GM12878 (cell line): ENCODE measurements around the gene TCF7L1. TPM values are rescaled to one million over a fixed set of nuclear protein-coding genes. Genes with fewer than 3 reads are reported as not detected.

Experiments
- ATAC-seq: fragments of 200-7000 bp; cut with Tn5 transposase; 3 replicates; pipeline ENCODE4 v1.9.1; 2020; ENCODE audit warnings: mild to moderate bottlenecking, moderate library complexity
- BruUV-seq: library from RNA; stranded (reverse); fragments of 400-500 nt; replicated peaks from 2 replicates; lab custom pipeline; 2021; lab: Mats Ljungman, UMichigan
- CTCF ChIA-PET: fragments of 300-600 bp; sonication (Branson Sonifier 250); formaldehyde crosslinking; extraction: SDS; loops from one replicate; lab custom pipeline; 2021; ENCODE audit warnings: inconsistent platforms; lab: Yijun Ruan, JAX
- POLR2A ChIA-PET: fragments of 350-600 bp; formaldehyde crosslinking; extraction: SDS; loops from one replicate; lab custom pipeline; 2021; ENCODE audit warnings: inconsistent platforms; lab: Charles Lee
- RAD21 ChIA-PET: fragments of 300-600 bp; sonication (Branson Sonifier 250); formaldehyde crosslinking; loops from one replicate; lab custom pipeline; 2023; ENCODE audit warnings: antibody characterized with exemption; ENCODE audit not compliant: unreplicated experiment; lab: Charles Lee
- SMC1A ChIA-PET: fragments of 300-600 bp; sonication (Branson Sonifier 250); formaldehyde crosslinking; loops from one replicate; lab custom pipeline; 2023; ENCODE audit not compliant: unreplicated experiment, uncharacterized antibody; lab: Charles Lee
- DNase-seq: peaks from one replicate; pipeline ENCODE4 v3.0.0-alpha.2; 2011; ENCODE audit warnings: low read depth, low spot score
- FAIRE-seq: peaks from 3 replicates; lab custom pipeline; 2011; peaks lifted over from hg19 to GRCh38; lab: Jason Lieb, UNC
- H2AFZ ChIP-seq: 2 replicates; pipeline ENCODE4 v1.6.0; 2011; ENCODE audit warnings: low read depth, low read length, control low read depth; ENCODE audit not compliant: control insufficient read depth
- H3K27ac ChIP-seq: 2 replicates; pipeline ENCODE4 v1.5.1; 2011; ENCODE audit warnings: control low read depth; ENCODE audit not compliant: control insufficient read depth, insufficient read depth
- H3K27me3 ChIP-seq, 2 experiments: replicated peaks in 1 of 2; 2 replicates each; pipeline versions ENCODE4 v1.6.0 to v1.6.1; 2011; ENCODE audit warnings: low read length in 1 of 2; ENCODE audit not compliant: control insufficient read depth in 2 of 2, insufficient read depth in 2 of 2
- H3K36me3 ChIP-seq, 2 experiments: 2 replicates each; pipeline ENCODE4 v1.5.1; 2011; ENCODE audit warnings: low read length in 1 of 2; ENCODE audit not compliant: control insufficient read depth in 2 of 2, insufficient read depth in 2 of 2
- H3K4me1 ChIP-seq: 2 replicates; pipeline ENCODE4 v1.6.1; 2011; ENCODE audit warnings: mild to moderate bottlenecking, low read length, moderate library complexity, mixed read lengths; ENCODE audit not compliant: control insufficient read depth, insufficient read depth
- H3K4me2 ChIP-seq: 2 replicates; pipeline ENCODE4 v1.6.0; 2011; ENCODE audit warnings: control low read depth; ENCODE audit not compliant: control insufficient read depth, insufficient read depth
- H3K4me3 ChIP-seq: fragments of 200-600 bp; sonication (generic); 2 replicates; pipeline ENCODE4 v1.5.1; 2016
- H3K79me2 ChIP-seq: 2 replicates; pipeline ENCODE4 v1.6.0; 2011; ENCODE audit warnings: low read length; ENCODE audit not compliant: control insufficient read depth, insufficient read depth
- H3K9ac ChIP-seq: 2 replicates; pipeline ENCODE4 v1.8.0; 2011; ENCODE audit warnings: low read length, control low read depth, mixed read lengths; ENCODE audit not compliant: control insufficient read depth, insufficient read depth
- H3K9me3 ChIP-seq: replicated peaks from 3 replicates; pipeline ENCODE4 v1.5.1; 2011; ENCODE audit warnings: mild to moderate bottlenecking, low read length; ENCODE audit not compliant: control insufficient read depth, insufficient read depth
- H4K20me1 ChIP-seq: 2 replicates; pipeline ENCODE4 v1.6.0; 2011; ENCODE audit not compliant: control insufficient read depth, insufficient read depth
- CHD1 ChIP-seq: IDR thresholded peaks from 2 replicates; pipeline ENCODE4 v1.6.1; 2012; ENCODE audit warnings: low read depth, low read length, improper control_type of control experiment
- EZH2 ChIP-seq: IDR thresholded peaks from 2 replicates; pipeline ENCODE4 v1.6.1; 2012; ENCODE audit warnings: low read depth, mild to moderate bottlenecking, control low read depth, inconsistent platforms, low read length, borderline replicate concordance; ENCODE audit not compliant: control insufficient read depth
- SKIL ChIP-seq: fragments of 450-650 bp; IDR thresholded peaks from 2 replicates; pipeline ENCODE4 v1.6.1; 2017; ENCODE audit warnings: mild to moderate bottlenecking, low read depth, inconsistent platforms; ENCODE audit not compliant: poor library complexity, severe bottlenecking
- ZNF217 ChIP-seq: fragments of 450-650 bp; IDR thresholded peaks from 2 replicates; pipeline ENCODE4 v1.6.1; 2017; ENCODE audit warnings: antibody characterized with exemption, mild to moderate bottlenecking
- ZNF687 ChIP-seq: fragments of 450-650 bp; IDR thresholded peaks from 2 replicates; pipeline ENCODE4 v1.6.1; 2017; ENCODE audit warnings: mild to moderate bottlenecking, moderate library complexity
- WGBS: methylation state at CpG from one replicate; pipeline ENCODE4 v1.1.6; 2016; ENCODE audit warnings: low lambda C conversion rate; ENCODE audit not compliant: insufficient replicate concordance, insufficient coverage; ENCODE audit errors: missing lambda C conversion rate; 5-methylcytosine and 5-hydroxymethylcytosine counted together
- in situ Hi-C: fragments of 300-500 bp; cut with MboI; formaldehyde crosslinking; loops from 9 replicates; pipeline ENCODE4 v1.14.3; 2018; ENCODE audit warnings: mixed read lengths
- intact Hi-C: fragments of 100-400 bp; cut with micrococcal nuclease; formaldehyde crosslinking; loops from one replicate; pipeline ENCODE4 v1.14.2; 2022; ENCODE audit not compliant: unreplicated experiment
- polyA plus RNA-seq, 11 experiments: library from polyadenylated mRNA; depleted of rRNA in 4 of 11; unstranded in 6 of 11; stranded (reverse) in 5 of 11; fragments of >200 nt; fragmentation: Nextera tagmentation in 4 of 11; fragmentation: Illumina TruSeq in 1 of 11; extraction: Ambion mirVana in 4 of 11; extraction: Trizol in 1 of 11; gene quantifications; 1 replicate in 1 of 11; 2 replicates in 10 of 11; pipeline versions ENCODE4 v1.2.1 to v1.2.3, GENCODE V29; 2011 to 2016; ENCODE audit warnings: inconsistent platforms in 2 of 11, missing spikeins in 2 of 11, low read depth in 1 of 11
- total RNA-seq, 4 experiments: library from RNA; depleted of rRNA in 3 of 4; stranded (reverse); fragments of >200 nt in 3 of 4; fragmentation: Illumina TruSeq in 1 of 4; extraction: Trizol in 1 of 4; gene quantifications; 2 replicates each; pipeline versions ENCODE4 v1.2.1 to v1.2.3, GENCODE V29; 2013 to 2021

TCF7L1 gene
- total and polyA plus RNA-seq, 10 of the 15 experiments (the other 5 are each of a cell fraction or from before 2014, with no cell fraction given) = 0.03 to 0.11 (median 0.10) TPM; not detected in 7

- FAIRE-seq (no peak), DNase-seq (no peak)
- RAD21 ChIA-PET = no interaction called here
Observed at GRCh38 chr2:85213404-85213803, 80.2 kb downstream of the TCF7L1 start.

More at GRCh38 chr2:85213404-85213803, 80.2 kb downstream of the TCF7L1 start:
- no peaks in the 10 kb centered on the region for H3K9me3 ChIP-seq
- H3K27ac ChIP-seq = no peak overlapping the region
- SMC1A ChIA-PET = interaction anchor here (1.4 kb wide), 1 partner anchor 12 kb away, joined by 3 read pairs; no protein-coding TSS in a partner anchor
- H3K4me1 ChIP-seq = no peaks in the 10 kb centered on the region
- H3K4me3 ChIP-seq = no peak overlapping the region
- 9% methylated on average over 2 of the region's 2 CpGs for WGBS
- ATAC-seq = no peak
- BruUV-seq = no TSS peak
- no peak overlapping the region for H2AFZ ChIP-seq
- peaks cover 1 to 2% of the 10 kb centered on the region in 2 experiments; a peak in 2 of 4 replicates for H3K27me3 ChIP-seq
- no peak overlapping the region for H3K4me2 ChIP-seq
- intact Hi-C loops = no loop called here
- H4K20me1 ChIP-seq = no peaks in the 10 kb centered on the region; the same call in 1 of the 2 replicates
- H3K9ac ChIP-seq = no peak overlapping the region
- TF ChIP-seq EZH2 (no peak), SKIL (no peak), ZNF687 (no peak), CHD1 (no peak), ZNF217 (no peak)
- TF ChIP-seq, all 136 proteins: peak for 0
- in situ Hi-C loops = no loop called here
- no peaks in the 10 kb centered on the region for H3K36me3 ChIP-seq
- H3K79me2 ChIP-seq = no peaks in the 10 kb centered on the region
- ChIA-PET POLR2A (no interaction called here), CTCF (no interaction called here)
